Measurements from ENCODE around the gene ITIH3.

DNA sequence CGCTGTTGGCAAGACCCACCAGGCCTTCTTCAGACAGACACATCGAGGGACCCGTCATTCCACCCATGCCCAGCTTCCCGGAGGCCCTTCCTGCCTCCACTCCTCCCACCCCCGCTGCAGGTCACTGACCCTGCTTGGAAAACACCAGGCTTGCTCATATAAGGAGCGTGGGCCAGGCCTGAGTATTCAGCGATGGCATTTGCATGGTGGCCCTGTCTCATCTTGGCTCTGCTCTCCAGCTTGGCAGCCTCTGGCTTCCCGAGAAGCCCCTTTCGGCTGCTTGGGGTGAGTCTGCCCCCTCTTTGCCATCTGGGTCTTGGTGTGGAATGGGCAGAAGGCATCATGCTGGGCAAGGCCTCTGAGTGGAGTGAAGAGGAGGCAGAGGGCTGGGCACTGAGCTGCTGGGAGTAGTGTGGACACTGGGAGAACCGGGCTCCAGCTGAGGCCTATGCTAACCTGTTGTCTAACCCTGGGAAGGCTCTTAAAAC is at the start of gene ITIH3:
- TF ChIP-seq, protein P1, sequence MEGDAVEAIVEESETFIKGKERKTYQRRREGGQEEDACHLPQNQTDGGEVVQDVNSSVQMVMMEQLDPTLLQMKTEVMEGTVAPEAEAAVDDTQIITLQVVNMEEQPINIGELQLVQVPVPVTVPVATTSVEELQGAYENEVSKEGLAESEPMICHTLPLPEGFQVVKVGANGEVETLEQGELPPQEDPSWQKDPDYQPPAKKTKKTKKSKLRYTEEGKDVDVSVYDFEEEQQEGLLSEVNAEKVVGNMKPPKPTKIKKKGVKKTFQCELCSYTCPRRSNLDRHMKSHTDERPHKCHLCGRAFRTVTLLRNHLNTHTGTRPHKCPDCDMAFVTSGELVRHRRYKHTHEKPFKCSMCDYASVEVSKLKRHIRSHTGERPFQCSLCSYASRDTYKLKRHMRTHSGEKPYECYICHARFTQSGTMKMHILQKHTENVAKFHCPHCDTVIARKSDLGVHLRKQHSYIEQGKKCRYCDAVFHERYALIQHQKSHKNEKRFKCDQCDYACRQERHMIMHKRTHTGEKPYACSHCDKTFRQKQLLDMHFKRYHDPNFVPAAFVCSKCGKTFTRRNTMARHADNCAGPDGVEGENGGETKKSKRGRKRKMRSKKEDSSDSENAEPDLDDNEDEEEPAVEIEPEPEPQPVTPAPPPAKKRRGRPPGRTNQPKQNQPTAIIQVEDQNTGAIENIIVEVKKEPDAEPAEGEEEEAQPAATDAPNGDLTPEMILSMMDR (IDR thresholded peaks at IDR 0.05): no peak
- TF ChIP-seq POLR2A (IDR thresholded peaks at IDR 0.05): no peak

Measured in esophagus squamous epithelium (tissue), 4 donors.